Measurements from ENCODE around the gene ITGB1BP1. TPM values are rescaled to one million over a fixed set of nuclear protein-coding genes. Genes with fewer than 3 reads are reported as not detected.

Gene ITGB1BP1
- total RNA-seq, 1 donor, result 30.8 TPM

GRCh38 chr2:9366026-9366425, 57.3 kb downstream of the ITGB1BP1 start:
- no peak for DNase-seq (ENCODE audit: insufficient read length, low spot score, missing footprints)
- no peaks in the 10 kb centered on the region for H3K27me3 ChIP-seq (ENCODE audit: insufficient read depth, low read length)

GRCh38 chr2:9365498-9366019, 57.8 kb downstream of the ITGB1BP1 start:
- H3K27ac ChIP-seq (ENCODE audit: low read depth, low read length), result no peak overlapping the region
- H3K4me3 ChIP-seq (ENCODE audit: insufficient read depth, low read length), result no peak overlapping the region
- no peak overlapping the region for H2AFZ ChIP-seq (ENCODE audit: low read length)
- H3K9me3 ChIP-seq (ENCODE audit: low read depth, low read length), result no peaks in the 10 kb centered on the region
- no peaks in the 10 kb centered on the region for H4K20me1 ChIP-seq (ENCODE audit: insufficient read depth, low read length)
- peaks cover 68% of the 10 kb centered on the region for H3K36me3 ChIP-seq (ENCODE audit: insufficient read depth, low read length)
- H3K27me3 ChIP-seq (ENCODE audit: insufficient read depth, low read length), result no peaks in the 10 kb centered on the region
- no peak for DNase-seq (ENCODE audit: insufficient read length, low spot score, missing footprints)
- H3K79me2 ChIP-seq (ENCODE audit: insufficient read depth, low read length), result peaks cover 2% of the 10 kb centered on the region
- no peak overlapping the region for H3K4me2 ChIP-seq (ENCODE audit: insufficient read depth, low read length)
- TF ChIP-seq CTCF (IDR thresholded peaks at IDR 0.05; ENCODE audit: extremely low read depth, low read depth, low read length), result no peak
- peaks cover 3% of the 10 kb centered on the region for H3K4me1 ChIP-seq (ENCODE audit: insufficient read depth, low read length)

More at GRCh38 chr2:9366026-9366425, 57.3 kb downstream of the ITGB1BP1 start:
- no peaks in the 10 kb centered on the region for H3K9me3 ChIP-seq (ENCODE audit: low read depth, low read length)
- peaks cover 2% of the 10 kb centered on the region for H3K79me2 ChIP-seq (ENCODE audit: insufficient read depth, low read length)
- no peaks in the 10 kb centered on the region for H4K20me1 ChIP-seq (ENCODE audit: insufficient read depth, low read length)
- no peak overlapping the region for H3K4me3 ChIP-seq (ENCODE audit: insufficient read depth, low read length)
- H2AFZ ChIP-seq (ENCODE audit: low read length), result no peak overlapping the region
- peaks cover 66% of the 10 kb centered on the region for H3K36me3 ChIP-seq (ENCODE audit: insufficient read depth, low read length)
- no peak overlapping the region for H3K27ac ChIP-seq (ENCODE audit: low read depth, low read length)
- H3K4me2 ChIP-seq (ENCODE audit: insufficient read depth, low read length), result no peak overlapping the region
- no peak for TF ChIP-seq CTCF (IDR thresholded peaks at IDR 0.05; ENCODE audit: extremely low read depth, low read depth, low read length)
- H3K4me1 ChIP-seq (ENCODE audit: insufficient read depth, low read length), result peaks cover 8% of the 10 kb centered on the region

- H2AFZ ChIP-seq (ENCODE audit: low read length), result no peak overlapping the region
- peak; percentile 18 for DNase-seq (ENCODE audit: insufficient read length, low spot score, missing footprints)
Observed at GRCh38 chr2:9364791-9365497, 58.4 kb downstream of the ITGB1BP1 start.

More at GRCh38 chr2:9364791-9365497, 58.4 kb downstream of the ITGB1BP1 start:
- Histone ChIP-seq H3K27ac (ENCODE audit: low read depth, low read length) (no peak overlapping the region), H3K4me1 (ENCODE audit: insufficient read depth, low read length) (no peaks in the 10 kb centered on the region), H3K4me2 (ENCODE audit: insufficient read depth, low read length) (no peak overlapping the region), H3K27me3 (ENCODE audit: insufficient read depth, low read length) (no peaks in the 10 kb centered on the region), H3K79me2 (ENCODE audit: insufficient read depth, low read length) (peaks cover 2% of the 10 kb centered on the region), H3K4me3 (ENCODE audit: insufficient read depth, low read length) (no peak overlapping the region), H4K20me1 (ENCODE audit: insufficient read depth, low read length) (no peaks in the 10 kb centered on the region), H3K9me3 (ENCODE audit: low read depth, low read length) (no peaks in the 10 kb centered on the region), H3K36me3 (ENCODE audit: insufficient read depth, low read length) (peaks cover 74% of the 10 kb centered on the region)
- no peak for TF ChIP-seq CTCF (IDR thresholded peaks at IDR 0.05; ENCODE audit: extremely low read depth, low read depth, low read length)

Measured in osteoblast (primary cell).